ENCODE data around the gene SERPINB6. TPM values are rescaled to one million over a fixed set of nuclear protein-coding genes. Genes with fewer than 3 reads are reported as not detected.

The SERPINB6 gene
- total and polyA plus RNA-seq, 9 of the 15 experiments (the other 6 are each of a cell fraction or from before 2014, with no cell fraction given), result 86.6 to 211 (median 143) TPM

DNA sequence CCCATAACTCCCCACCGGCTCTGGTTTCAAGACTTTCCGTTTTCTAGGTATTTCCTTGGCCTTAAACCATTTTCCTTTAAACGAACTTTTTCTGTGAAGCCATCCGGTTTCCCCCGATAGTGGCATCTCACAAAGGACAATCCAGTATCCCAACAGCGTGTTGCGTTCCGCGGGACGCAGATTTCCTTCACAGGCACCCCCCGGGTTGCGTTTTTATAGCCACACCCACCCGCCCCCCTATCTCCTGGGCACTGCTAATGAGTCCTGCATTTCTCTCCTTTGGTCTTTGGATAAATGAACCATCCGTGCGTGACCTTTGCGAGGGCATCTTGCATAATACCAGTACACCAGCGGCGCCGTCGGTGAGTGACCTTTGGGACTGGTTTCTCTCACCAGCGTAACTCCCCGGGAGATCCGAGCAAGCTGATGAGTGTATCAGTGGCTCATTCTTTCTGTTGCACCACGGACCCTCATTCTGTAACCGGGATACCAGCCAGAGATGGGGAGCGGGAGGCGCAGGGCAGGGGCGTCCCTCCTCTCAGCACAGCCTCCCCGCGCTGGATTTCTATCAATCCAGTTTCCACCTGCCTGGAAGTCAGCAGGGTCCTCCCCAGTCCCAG, 27.7 kb upstream of the SERPINB6 start (continued):
- TF ChIP-seq ZNF324 (CRISPR knock-in tag; IDR thresholded peaks at IDR 0.05), result no peak
- 0 out of 2 replicates have a peak, but pooled peaks have one; percentile 9 for TF ChIP-seq GATAD2A (IDR thresholded peaks at IDR 0.05)
- TF ChIP-seq ZNF184 (CRISPR knock-in tag; IDR thresholded peaks at IDR 0.05), result no peak
- TF ChIP-seq SRSF3 (IDR thresholded peaks at IDR 0.05; ENCODE audit: insufficient read depth, low read length), result no peak
- TF ChIP-seq, protein P1, sequence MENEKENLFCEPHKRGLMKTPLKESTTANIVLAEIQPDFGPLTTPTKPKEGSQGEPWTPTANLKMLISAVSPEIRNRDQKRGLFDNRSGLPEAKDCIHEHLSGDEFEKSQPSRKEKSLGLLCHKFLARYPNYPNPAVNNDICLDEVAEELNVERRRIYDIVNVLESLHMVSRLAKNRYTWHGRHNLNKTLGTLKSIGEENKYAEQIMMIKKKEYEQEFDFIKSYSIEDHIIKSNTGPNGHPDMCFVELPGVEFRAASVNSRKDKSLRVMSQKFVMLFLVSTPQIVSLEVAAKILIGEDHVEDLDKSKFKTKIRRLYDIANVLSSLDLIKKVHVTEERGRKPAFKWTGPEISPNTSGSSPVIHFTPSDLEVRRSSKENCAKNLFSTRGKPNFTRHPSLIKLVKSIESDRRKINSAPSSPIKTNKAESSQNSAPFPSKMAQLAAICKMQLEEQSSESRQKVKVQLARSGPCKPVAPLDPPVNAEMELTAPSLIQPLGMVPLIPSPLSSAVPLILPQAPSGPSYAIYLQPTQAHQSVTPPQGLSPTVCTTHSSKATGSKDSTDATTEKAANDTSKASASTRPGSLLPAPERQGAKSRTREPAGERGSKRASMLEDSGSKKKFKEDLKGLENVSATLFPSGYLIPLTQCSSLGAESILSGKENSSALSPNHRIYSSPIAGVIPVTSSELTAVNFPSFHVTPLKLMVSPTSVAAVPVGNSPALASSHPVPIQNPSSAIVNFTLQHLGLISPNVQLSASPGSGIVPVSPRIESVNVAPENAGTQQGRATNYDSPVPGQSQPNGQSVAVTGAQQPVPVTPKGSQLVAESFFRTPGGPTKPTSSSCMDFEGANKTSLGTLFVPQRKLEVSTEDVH (IDR thresholded peaks at IDR 0.05; ENCODE audit: low read depth, partially characterized antibody), result peak; percentile 15
- no peak for TF ChIP-seq KLF16 (IDR thresholded peaks at IDR 0.05)
- no peak for TF ChIP-seq ZNF134 (CRISPR knock-in tag; conservative IDR thresholded peaks at IDR 0.05)
- TF ChIP-seq FUS (optimal IDR thresholded peaks at IDR 0.05; ENCODE audit: low read depth, low read length), result no peak
- TF ChIP-seq ZNF717 (CRISPR knock-in tag; IDR thresholded peaks at IDR 0.05), result no peak
- peak; percentile 59 for TF ChIP-seq DPF2 (IDR thresholded peaks at IDR 0.05)
- no peak for TF ChIP-seq BCL6 (CRISPR knock-in tag; IDR thresholded peaks at IDR 0.05)
- peak; percentile 88 for TF ChIP-seq CEBPB (tag; IDR thresholded peaks at IDR 0.05)
- peak; percentile 54; the same call in 1 of the 2 replicates for TF ChIP-seq ZNF263 (CRISPR knock-in tag; IDR thresholded peaks at IDR 0.05; ENCODE audit: borderline replicate concordance)
- peak; percentile 47 for TF ChIP-seq SAP30 (IDR thresholded peaks at IDR 0.05; ENCODE audit: borderline replicate concordance, insufficient read depth, low read depth, low read length, poor library complexity, severe bottlenecking)
- TF ChIP-seq, protein P2, sequence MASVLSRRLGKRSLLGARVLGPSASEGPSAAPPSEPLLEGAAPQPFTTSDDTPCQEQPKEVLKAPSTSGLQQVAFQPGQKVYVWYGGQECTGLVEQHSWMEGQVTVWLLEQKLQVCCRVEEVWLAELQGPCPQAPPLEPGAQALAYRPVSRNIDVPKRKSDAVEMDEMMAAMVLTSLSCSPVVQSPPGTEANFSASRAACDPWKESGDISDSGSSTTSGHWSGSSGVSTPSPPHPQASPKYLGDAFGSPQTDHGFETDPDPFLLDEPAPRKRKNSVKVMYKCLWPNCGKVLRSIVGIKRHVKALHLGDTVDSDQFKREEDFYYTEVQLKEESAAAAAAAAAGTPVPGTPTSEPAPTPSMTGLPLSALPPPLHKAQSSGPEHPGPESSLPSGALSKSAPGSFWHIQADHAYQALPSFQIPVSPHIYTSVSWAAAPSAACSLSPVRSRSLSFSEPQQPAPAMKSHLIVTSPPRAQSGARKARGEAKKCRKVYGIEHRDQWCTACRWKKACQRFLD (CRISPR knock-in tag; IDR thresholded peaks at IDR 0.05), result peak; percentile 34; the same call in 1 of the 2 replicates
- TF ChIP-seq MTA1 (IDR thresholded peaks at IDR 0.05; ENCODE audit: borderline replicate concordance), result 0 out of 2 replicates have a peak, but pooled peaks have one; percentile 51
- TF ChIP-seq, protein P3, sequence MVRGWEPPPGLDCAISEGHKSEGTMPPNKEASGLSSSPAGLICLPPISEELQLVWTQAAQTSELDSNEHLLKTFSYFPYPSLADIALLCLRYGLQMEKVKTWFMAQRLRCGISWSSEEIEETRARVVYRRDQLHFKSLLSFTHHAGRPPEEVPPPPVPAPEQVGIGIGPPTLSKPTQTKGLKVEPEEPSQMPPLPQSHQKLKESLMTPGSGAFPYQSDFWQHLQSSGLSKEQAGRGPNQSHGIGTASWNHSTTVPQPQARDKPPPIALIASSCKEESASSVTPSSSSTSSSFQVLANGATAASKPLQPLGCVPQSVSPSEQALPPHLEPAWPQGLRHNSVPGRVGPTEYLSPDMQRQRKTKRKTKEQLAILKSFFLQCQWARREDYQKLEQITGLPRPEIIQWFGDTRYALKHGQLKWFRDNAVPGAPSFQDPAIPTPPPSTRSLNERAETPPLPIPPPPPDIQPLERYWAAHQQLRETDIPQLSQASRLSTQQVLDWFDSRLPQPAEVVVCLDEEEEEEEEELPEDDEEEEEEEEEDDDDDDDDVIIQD (CRISPR knock-in tag; IDR thresholded peaks at IDR 0.05), result no peak
- TF ChIP-seq, protein P4, sequence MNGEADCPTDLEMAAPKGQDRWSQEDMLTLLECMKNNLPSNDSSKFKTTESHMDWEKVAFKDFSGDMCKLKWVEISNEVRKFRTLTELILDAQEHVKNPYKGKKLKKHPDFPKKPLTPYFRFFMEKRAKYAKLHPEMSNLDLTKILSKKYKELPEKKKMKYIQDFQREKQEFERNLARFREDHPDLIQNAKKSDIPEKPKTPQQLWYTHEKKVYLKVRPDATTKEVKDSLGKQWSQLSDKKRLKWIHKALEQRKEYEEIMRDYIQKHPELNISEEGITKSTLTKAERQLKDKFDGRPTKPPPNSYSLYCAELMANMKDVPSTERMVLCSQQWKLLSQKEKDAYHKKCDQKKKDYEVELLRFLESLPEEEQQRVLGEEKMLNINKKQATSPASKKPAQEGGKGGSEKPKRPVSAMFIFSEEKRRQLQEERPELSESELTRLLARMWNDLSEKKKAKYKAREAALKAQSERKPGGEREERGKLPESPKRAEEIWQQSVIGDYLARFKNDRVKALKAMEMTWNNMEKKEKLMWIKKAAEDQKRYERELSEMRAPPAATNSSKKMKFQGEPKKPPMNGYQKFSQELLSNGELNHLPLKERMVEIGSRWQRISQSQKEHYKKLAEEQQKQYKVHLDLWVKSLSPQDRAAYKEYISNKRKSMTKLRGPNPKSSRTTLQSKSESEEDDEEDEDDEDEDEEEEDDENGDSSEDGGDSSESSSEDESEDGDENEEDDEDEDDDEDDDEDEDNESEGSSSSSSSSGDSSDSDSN (IDR thresholded peaks at IDR 0.05; ENCODE audit: borderline replicate concordance in 1 of 2, low read depth in 2 of 2, low read length in 2 of 2), result 0 out of 4 replicates have a peak, but pooled peaks have one; percentile 33 to 35
- TF ChIP-seq GABPB2 (CRISPR knock-in tag; conservative IDR thresholded peaks at IDR 0.05), result no peak
- TF ChIP-seq WHSC1 (IDR thresholded peaks at IDR 0.05; ENCODE audit: low read length), result no peak

Data from K562 (cell line).